ENCODE data around the gene FBRS. TPM values are rescaled to one million over a fixed set of nuclear protein-coding genes. Genes with fewer than 3 reads are reported as not detected.

The FBRS gene
- total and polyA plus RNA-seq, 2 of the 13 experiments (the other 11 are each of a cell fraction or from before 2014, with no cell fraction given), result 13.7 to 16.2 TPM

DNA sequence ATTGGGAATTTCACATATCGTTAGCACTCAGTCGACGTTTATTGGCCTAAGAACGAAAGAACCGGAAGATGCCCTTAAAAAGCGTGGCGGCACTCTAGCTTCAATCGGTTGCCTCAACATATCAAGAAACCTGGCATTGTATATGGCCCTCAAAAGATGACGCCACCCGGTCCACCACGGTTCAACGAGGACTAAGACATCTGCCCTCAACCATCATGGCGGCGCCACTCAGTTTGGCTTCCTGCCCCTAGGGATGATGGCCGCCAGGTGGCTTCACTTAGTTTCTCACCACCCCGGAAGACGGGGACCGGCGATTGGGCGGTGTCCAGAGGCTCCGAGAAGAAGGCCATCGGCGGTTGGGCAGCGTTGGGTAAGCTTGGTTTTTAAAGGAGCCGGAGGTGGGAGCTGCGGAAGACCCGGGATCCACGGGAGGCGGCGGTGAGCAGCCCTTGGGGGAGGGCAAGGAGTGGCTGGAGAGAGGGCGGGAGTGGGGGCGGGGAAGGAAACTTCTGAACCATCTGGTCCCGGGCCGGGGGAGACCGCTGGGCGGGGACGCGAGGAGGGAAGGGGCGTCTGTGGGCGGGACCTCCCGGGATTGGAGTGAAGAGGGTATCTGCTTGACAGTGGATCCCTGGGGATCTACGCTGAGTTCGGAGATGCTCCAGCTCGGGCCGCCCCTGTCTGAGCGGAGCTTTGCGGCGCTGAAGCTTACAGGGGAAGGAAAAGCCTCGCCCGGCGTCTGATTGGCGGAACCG is 7.7 kb upstream of the FBRS start, which contains the start of gene PRR14 (continued):
- TF ChIP-seq YEATS2 (CRISPR knock-in tag; IDR thresholded peaks at IDR 0.05; ENCODE audit: borderline replicate concordance), result peak; percentile 80; the same call in 1 of the 2 replicates
- TF ChIP-seq AGO1 (IDR thresholded peaks at IDR 0.05; ENCODE audit: low read depth, low read length, poor library complexity, severe bottlenecking), result peak; percentile 63
- TF ChIP-seq ZNF816 (CRISPR knock-in tag; IDR thresholded peaks at IDR 0.05; ENCODE audit: borderline replicate concordance), result no peak
- no peak for TF ChIP-seq ZBTB34 (CRISPR knock-in tag; IDR thresholded peaks at IDR 0.05)
- no peak; the same call in 1 of the 2 replicates for TF ChIP-seq TSC22D2 (CRISPR knock-in tag; IDR thresholded peaks at IDR 0.05; ENCODE audit: borderline replicate concordance)
- TF ChIP-seq, protein P1, sequence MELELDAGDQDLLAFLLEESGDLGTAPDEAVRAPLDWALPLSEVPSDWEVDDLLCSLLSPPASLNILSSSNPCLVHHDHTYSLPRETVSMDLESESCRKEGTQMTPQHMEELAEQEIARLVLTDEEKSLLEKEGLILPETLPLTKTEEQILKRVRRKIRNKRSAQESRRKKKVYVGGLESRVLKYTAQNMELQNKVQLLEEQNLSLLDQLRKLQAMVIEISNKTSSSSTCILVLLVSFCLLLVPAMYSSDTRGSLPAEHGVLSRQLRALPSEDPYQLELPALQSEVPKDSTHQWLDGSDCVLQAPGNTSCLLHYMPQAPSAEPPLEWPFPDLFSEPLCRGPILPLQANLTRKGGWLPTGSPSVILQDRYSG (CRISPR knock-in tag; IDR thresholded peaks at IDR 0.05), result no peak
- TF ChIP-seq, protein P2, sequence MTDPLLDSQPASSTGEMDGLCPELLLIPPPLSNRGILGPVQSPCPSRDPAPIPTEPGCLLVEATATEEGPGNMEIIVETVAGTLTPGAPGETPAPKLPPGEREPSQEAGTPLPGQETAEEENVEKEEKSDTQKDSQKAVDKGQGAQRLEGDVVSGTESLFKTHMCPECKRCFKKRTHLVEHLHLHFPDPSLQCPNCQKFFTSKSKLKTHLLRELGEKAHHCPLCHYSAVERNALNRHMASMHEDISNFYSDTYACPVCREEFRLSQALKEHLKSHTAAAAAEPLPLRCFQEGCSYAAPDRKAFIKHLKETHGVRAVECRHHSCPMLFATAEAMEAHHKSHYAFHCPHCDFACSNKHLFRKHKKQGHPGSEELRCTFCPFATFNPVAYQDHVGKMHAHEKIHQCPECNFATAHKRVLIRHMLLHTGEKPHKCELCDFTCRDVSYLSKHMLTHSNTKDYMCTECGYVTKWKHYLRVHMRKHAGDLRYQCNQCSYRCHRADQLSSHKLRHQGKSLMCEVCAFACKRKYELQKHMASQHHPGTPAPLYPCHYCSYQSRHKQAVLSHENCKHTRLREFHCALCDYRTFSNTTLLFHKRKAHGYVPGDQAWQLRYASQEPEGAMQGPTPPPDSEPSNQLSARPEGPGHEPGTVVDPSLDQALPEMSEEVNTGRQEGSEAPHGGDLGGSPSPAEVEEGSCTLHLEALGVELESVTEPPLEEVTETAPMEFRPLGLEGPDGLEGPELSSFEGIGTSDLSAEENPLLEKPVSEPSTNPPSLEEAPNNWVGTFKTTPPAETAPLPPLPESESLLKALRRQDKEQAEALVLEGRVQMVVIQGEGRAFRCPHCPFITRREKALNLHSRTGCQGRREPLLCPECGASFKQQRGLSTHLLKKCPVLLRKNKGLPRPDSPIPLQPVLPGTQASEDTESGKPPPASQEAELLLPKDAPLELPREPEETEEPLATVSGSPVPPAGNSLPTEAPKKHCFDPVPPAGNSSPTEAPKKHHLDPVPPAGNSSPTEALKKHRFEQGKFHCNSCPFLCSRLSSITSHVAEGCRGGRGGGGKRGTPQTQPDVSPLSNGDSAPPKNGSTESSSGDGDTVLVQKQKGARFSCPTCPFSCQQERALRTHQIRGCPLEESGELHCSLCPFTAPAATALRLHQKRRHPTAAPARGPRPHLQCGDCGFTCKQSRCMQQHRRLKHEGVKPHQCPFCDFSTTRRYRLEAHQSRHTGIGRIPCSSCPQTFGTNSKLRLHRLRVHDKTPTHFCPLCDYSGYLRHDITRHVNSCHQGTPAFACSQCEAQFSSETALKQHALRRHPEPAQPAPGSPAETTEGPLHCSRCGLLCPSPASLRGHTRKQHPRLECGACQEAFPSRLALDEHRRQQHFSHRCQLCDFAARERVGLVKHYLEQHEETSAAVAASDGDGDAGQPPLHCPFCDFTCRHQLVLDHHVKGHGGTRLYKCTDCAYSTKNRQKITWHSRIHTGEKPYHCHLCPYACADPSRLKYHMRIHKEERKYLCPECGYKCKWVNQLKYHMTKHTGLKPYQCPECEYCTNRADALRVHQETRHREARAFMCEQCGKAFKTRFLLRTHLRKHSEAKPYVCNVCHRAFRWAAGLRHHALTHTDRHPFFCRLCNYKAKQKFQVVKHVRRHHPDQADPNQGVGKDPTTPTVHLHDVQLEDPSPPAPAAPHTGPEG (CRISPR knock-in tag; IDR thresholded peaks at IDR 0.05), result no peak
- TF ChIP-seq ZNF850 (CRISPR knock-in tag; conservative IDR thresholded peaks at IDR 0.05), result no peak
- TF ChIP-seq, protein P3, sequence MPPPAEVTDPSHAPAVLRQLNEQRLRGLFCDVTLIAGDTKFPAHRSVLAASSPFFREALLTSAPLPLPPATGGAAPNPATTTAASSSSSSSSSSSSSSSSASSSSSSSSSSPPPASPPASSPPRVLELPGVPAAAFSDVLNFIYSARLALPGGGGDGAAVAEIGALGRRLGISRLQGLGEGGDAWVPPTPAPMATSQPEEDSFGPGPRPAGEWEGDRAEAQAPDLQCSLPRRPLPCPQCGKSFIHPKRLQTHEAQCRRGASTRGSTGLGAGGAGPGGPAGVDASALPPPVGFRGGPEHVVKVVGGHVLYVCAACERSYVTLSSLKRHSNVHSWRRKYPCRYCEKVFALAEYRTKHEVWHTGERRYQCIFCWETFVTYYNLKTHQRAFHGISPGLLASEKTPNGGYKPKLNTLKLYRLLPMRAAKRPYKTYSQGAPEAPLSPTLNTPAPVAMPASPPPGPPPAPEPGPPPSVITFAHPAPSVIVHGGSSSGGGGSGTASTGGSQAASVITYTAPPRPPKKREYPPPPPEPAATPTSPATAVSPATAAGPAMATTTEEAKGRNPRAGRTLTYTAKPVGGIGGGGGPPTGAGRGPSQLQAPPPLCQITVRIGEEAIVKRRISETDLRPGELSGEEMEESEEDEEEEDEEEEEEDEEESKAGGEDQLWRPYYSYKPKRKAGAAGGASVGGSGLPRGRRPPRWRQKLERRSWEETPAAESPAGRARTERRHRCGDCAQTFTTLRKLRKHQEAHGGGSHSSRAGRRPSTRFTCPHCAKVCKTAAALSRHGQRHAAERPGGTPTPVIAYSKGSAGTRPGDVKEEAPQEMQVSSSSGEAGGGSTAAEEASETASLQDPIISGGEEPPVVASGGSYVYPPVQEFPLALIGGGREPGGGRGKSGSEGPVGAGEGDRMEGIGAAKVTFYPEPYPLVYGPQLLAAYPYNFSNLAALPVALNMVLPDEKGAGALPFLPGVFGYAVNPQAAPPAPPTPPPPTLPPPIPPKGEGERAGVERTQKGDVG (CRISPR knock-in tag; IDR thresholded peaks at IDR 0.05; ENCODE audit: borderline replicate concordance), result no peak; the same call in 1 of the 2 replicates
- TF ChIP-seq PHB2 (IDR thresholded peaks at IDR 0.05; ENCODE audit: partially characterized antibody), result no peak
- TF ChIP-seq, protein P4, sequence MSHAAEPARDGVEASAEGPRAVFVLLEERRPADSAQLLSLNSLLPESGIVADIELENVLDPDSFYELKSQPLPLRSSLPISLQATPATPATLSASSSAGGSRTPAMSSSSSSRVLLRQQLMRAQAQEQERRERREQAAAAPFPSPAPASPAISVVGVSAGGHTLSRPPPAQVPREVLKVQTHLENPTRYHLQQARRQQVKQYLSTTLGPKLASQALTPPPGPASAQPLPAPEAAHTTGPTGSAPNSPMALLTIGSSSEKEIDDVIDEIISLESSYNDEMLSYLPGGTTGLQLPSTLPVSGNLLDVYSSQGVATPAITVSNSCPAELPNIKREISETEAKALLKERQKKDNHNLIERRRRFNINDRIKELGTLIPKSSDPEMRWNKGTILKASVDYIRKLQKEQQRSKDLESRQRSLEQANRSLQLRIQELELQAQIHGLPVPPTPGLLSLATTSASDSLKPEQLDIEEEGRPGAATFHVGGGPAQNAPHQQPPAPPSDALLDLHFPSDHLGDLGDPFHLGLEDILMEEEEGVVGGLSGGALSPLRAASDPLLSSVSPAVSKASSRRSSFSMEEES (CRISPR knock-in tag; IDR thresholded peaks at IDR 0.05), result peak; percentile 12; the same call in 1 of the 2 replicates
- TF ChIP-seq PCBP2 (optimal IDR thresholded peaks at IDR 0.05; ENCODE audit: low read depth, low read length, poor library complexity, severe bottlenecking), result peak; percentile 14
- no peak for TF ChIP-seq SMARCE1 (IDR thresholded peaks at IDR 0.05; ENCODE audit: borderline replicate concordance)
- TF ChIP-seq SMYD3 (CRISPR knock-in tag; IDR thresholded peaks at IDR 0.05), result no peak; the same call in 1 of the 2 replicates
